ENCODE results near the gene RFNG.

GRCh38 chr17:82055965-82056728 is 4.5 kb upstream of the RFNG start:
- no peak for TF ChIP-seq CTCF (IDR thresholded peaks at IDR 0.05; ENCODE audit: insufficient read depth, low read depth, low read length)
- TF ChIP-seq EZH2 (IDR thresholded peaks at IDR 0.05; ENCODE audit: insufficient read depth, low read length) = no peak
